K562 (cell line): Measurements from ENCODE around the gene ADGRB3. TPM values are rescaled to one million over a fixed set of nuclear protein-coding genes. Genes with fewer than 3 reads are reported as not detected.
A peak's percentile ranks its signal among the peaks of the same experiment; 100 is the strongest.

Source experiments
- CHD7 ChIP-seq: fragments of 200-600 bp; sonication (generic); IDR thresholded peaks from one replicate; pipeline ENCODE4 v1.6.1; 2012; ENCODE audit warnings: mild to moderate bottlenecking, low read depth, low read length, inconsistent platforms
- FOSL1 ChIP-seq: fragments of 200-800 bp; sonication (Bioruptor generic); conservative IDR thresholded peaks from 2 replicates; pipeline ENCODE4 v1.6.1; 2016; ENCODE audit warnings: missing genetic modification characterization, missing compliant biosample characterization
- NUFIP1 ChIP-seq: fragments of 450-650 bp; IDR thresholded peaks from 2 replicates; pipeline ENCODE4 v1.6.1; 2018; ENCODE audit not compliant: partially characterized antibody
- POLR2A ChIP-seq: fragments of 450-650 bp; conservative IDR thresholded peaks from 2 replicates; pipeline ENCODE4 v1.6.1; 2016
- RBM22 ChIP-seq: fragments of 200-400 bp; formaldehyde crosslinking; IDR thresholded peaks from 2 replicates; pipeline ENCODE4 v1.6.1; 2018; ENCODE audit warnings: low read length, low read depth; ENCODE audit not compliant: poor library complexity, severe bottlenecking
- ZNF24 ChIP-seq: fragments of 450-650 bp; IDR thresholded peaks from 2 replicates; pipeline ENCODE4 v1.6.1; 2016
- ZNF318 ChIP-seq, 2 experiments: fragments of 450-650 bp; IDR thresholded peaks; 2 replicates each; pipeline ENCODE4 v1.6.1; 2016; ENCODE audit warnings: mild to moderate bottlenecking in 2 of 2, borderline replicate concordance in 1 of 2, low read depth in 1 of 2, moderate library complexity in 1 of 2
- ZNF436 ChIP-seq: fragments of 250-450, 450-650 bp; sonication (Bioruptor Pico); formaldehyde crosslinking; IDR thresholded peaks from 2 replicates; pipeline ENCODE4 v1.7.0; 2020; ENCODE audit warnings: mild to moderate bottlenecking
- polyA plus RNA-seq, 8 experiments: library from polyadenylated mRNA; depleted of rRNA in 4 of 8; stranded (reverse) in 5 of 8; unstranded in 3 of 8; fragments of >200 nt; fragmentation: Nextera tagmentation in 2 of 8; fragmentation: Illumina TruSeq in 1 of 8; extraction: Ambion mirVana in 2 of 8; extraction: Trizol in 1 of 8; gene quantifications; 2 replicates each; pipeline versions ENCODE4 v1.2.1 to v1.2.3, GENCODE V29; 2011 to 2014; ENCODE audit warnings: inconsistent platforms in 1 of 8, missing spikeins in 1 of 8
- total RNA-seq, 7 experiments: library from RNA; depleted of rRNA in 6 of 7; stranded (reverse); fragments of >200 nt in 6 of 7; fragmentation: Illumina TruSeq in 2 of 7; extraction: Trizol in 2 of 7; gene quantifications; 2 replicates each; pipeline versions ENCODE4 v1.2.1 to v1.2.3, GENCODE V29; 2011 to 2021; ENCODE audit warnings: low replicate concordance in 1 of 7

Gene ADGRB3
- total and polyA plus RNA-seq, 9 of the 15 experiments (the other 6 are each of a cell fraction or from before 2014, with no cell fraction given): 0.90 to 7.8 (median 2.4) TPM

GRCh38 chr6:68967549-68968300, 332.6 kb downstream of the ADGRB3 start (continued):
- TF ChIP-seq ZNF318 (IDR thresholded peaks at IDR 0.05; ENCODE audit: borderline replicate concordance in 1 of 2, low read depth in 1 of 2): 0 out of 4 replicates have a peak, but pooled peaks of 1 of the 2 experiments have one; percentile 25
- no peak for TF ChIP-seq RBM22
- no peak for TF ChIP-seq NUFIP1
- peak; percentile 35; the same call in 1 of the 2 replicates for TF ChIP-seq FOSL1 (tag)
- TF ChIP-seq ZNF24: no peak
- no peak for TF ChIP-seq CHD7
- no peak for TF ChIP-seq ZNF436 (CRISPR knock-in tag)
- TF ChIP-seq POLR2A: no peak
